GM12874 (cell line): ENCODE results near the gene CD180.

Experiments used
- CTCF ChIP-seq: IDR thresholded peaks from 2 replicates; pipeline ENCODE4 v1.5.1; 2011; ENCODE audit warnings: low read depth, mild to moderate bottlenecking, control low read depth, low read length, moderate library complexity; ENCODE audit not compliant: insufficient read depth

The CD180 gene

GRCh38 chr5:67211926-67212325 lies 15.3 kb upstream of the CD180 start:
- TF ChIP-seq CTCF, result no peak

GRCh38 chr5:67209141-67209771 lies 12.7 kb upstream of the CD180 start:
- TF ChIP-seq CTCF, result peak; percentile 63

- no peak for TF ChIP-seq CTCF
Observed at GRCh38 chr5:67208403-67208802, 11.8 kb upstream of the CD180 start.

- no peak for TF ChIP-seq CTCF
Observed at GRCh38 chr5:67206929-67207328, 10.3 kb upstream of the CD180 start.

- no peak for TF ChIP-seq CTCF
Observed at GRCh38 chr5:67206461-67206860, 9.9 kb upstream of the CD180 start.

GRCh38 chr5:67205981-67206380 lies 9.4 kb upstream of the CD180 start:
- no peak for TF ChIP-seq CTCF

GRCh38 chr5:67204821-67205220 lies 8.2 kb upstream of the CD180 start:
- no peak for TF ChIP-seq CTCF
